ENCODE data around the gene TTC12.

- TF ChIP-seq CTCF (IDR thresholded peaks at IDR 0.05) (no peak), POLR2A (IDR thresholded peaks at IDR 0.05) (no peak)
Observed at GRCh38 chr11:113376156-113376555, 61.8 kb downstream of the TTC12 start.

Data from esophagus squamous epithelium (tissue), 4 donors.